Panc1 (cell line): ENCODE data around the gene DTNB. TPM values are rescaled to one million over a fixed set of nuclear protein-coding genes. Genes with fewer than 3 reads are reported as not detected.

Experiments
- ATAC-seq: fragments of 200-7000 bp; cut with Tn5 transposase; 2 replicates; pipeline ENCODE4 v1.9.1; 2020; ENCODE audit warnings: mild to moderate bottlenecking, moderate library complexity
- BruUV-seq: library from RNA; stranded (reverse); fragments of 400-500 nt; replicated peaks from 2 replicates; lab custom pipeline; 2021; lab: Mats Ljungman, UMichigan
- CTCF ChIA-PET: fragments of 300-600 bp; sonication (Branson Sonifier 250); formaldehyde crosslinking; loops from one replicate; lab custom pipeline; 2022; ENCODE audit warnings: antibody characterized with exemption; lab: Charles Lee
- POLR2A ChIA-PET: fragments of 300-600 bp; sonication (Branson Sonifier 250); formaldehyde crosslinking; loops from one replicate; lab custom pipeline; 2022; ENCODE audit warnings: antibody characterized with exemption; lab: Charles Lee
- DNase-seq: peaks from one replicate; pipeline ENCODE4 v3.0.0-alpha.2; 2010; ENCODE audit warnings: low read depth, low spot score
- H3K27ac ChIP-seq: 2 replicates; pipeline ENCODE4 v1.5.1; 2011; ENCODE audit warnings: mild to moderate bottlenecking, low read length, inconsistent platforms
- H3K27me3 ChIP-seq: fragments of 200-500 bp; sonication (Bioruptor generic); 2 replicates; pipeline ENCODE4 v1.6.0; 2014; ENCODE audit warnings: low read length, inconsistent platforms; ENCODE audit not compliant: control insufficient read depth, insufficient read depth
- H3K36me3 ChIP-seq: fragments of 200-500 bp; sonication (Bioruptor generic); 2 replicates; pipeline ENCODE4 v1.5.1; 2014; ENCODE audit warnings: inconsistent platforms, mild to moderate bottlenecking, low read length, moderate library complexity; ENCODE audit not compliant: control insufficient read depth, insufficient read depth
- H3K4me1 ChIP-seq: 2 replicates; pipeline ENCODE4 v1.5.1; 2011; ENCODE audit warnings: inconsistent platforms, mild to moderate bottlenecking, low read length, moderate library complexity; ENCODE audit not compliant: control insufficient read depth, insufficient read depth
- H3K4me3 ChIP-seq, 2 experiments: 2 replicates each; pipeline ENCODE4 v1.5.1; 2011 to 2012; ENCODE audit warnings: low read depth in 2 of 2, low read length in 2 of 2, mild to moderate bottlenecking in 2 of 2, inconsistent platforms in 1 of 2, moderate library complexity in 1 of 2
- H3K9me3 ChIP-seq: fragments of 200-500 bp; sonication (Bioruptor generic); 2 replicates; pipeline ENCODE4 v1.5.1; 2014; ENCODE audit warnings: low read depth, mild to moderate bottlenecking, inconsistent platforms, low read length, moderate library complexity; ENCODE audit not compliant: control insufficient read depth, insufficient read depth
- POLR2AphosphoS5 ChIP-seq: IDR thresholded peaks from 2 replicates; pipeline ENCODE4 v1.6.1; 2012; ENCODE audit warnings: mild to moderate bottlenecking, low read depth, low read length, moderate library complexity
- REST ChIP-seq, 2 experiments: IDR thresholded peaks; 2 replicates each; pipeline ENCODE4 v1.6.1; 2011 to 2012; ENCODE audit warnings: low read depth in 2 of 2, control low read depth in 1 of 2, low read length in 1 of 2, mild to moderate bottlenecking in 1 of 2, moderate library complexity in 1 of 2; ENCODE audit not compliant: insufficient read depth in 1 of 2
- SIN3A ChIP-seq: IDR thresholded peaks from 2 replicates; pipeline ENCODE4 v1.6.1; 2012; ENCODE audit warnings: low read depth, mild to moderate bottlenecking, low read length, moderate library complexity, borderline replicate concordance; ENCODE audit not compliant: insufficient read depth
- TCF7L2 ChIP-seq: IDR thresholded peaks from 2 replicates; pipeline ENCODE4 v1.6.1; 2011; ENCODE audit warnings: mild to moderate bottlenecking, low read depth, low read length, inconsistent platforms
- in situ Hi-C: cut with HindIII; loops from 2 replicates; pipeline ENCODE4 v1.10.0; 2016; ENCODE audit warnings: low sequenced_read_pairs, low pct_unique_long_range_greater_than_20kb
- intact Hi-C: fragments of 100-400 bp; cut with micrococcal nuclease; formaldehyde crosslinking; loops from one replicate; pipeline ENCODE4 v1.10.0; 2022; ENCODE audit not compliant: unreplicated experiment
- total RNA-seq: library from RNA; stranded (reverse); gene quantifications from one replicate; pipeline ENCODE4 v1.2.1, GENCODE V29; 2021; ENCODE audit not compliant: unreplicated experiment
- TF ChIP-seq, protein P1 (sequence below): fragments of 450-650 bp; IDR thresholded peaks from 2 replicates; pipeline ENCODE4 v1.5.1; 2017; ENCODE audit warnings: mild to moderate bottlenecking

DTNB gene
- total RNA-seq, 1 experiment from 2014 or later, result 37.8 TPM

DNA sequence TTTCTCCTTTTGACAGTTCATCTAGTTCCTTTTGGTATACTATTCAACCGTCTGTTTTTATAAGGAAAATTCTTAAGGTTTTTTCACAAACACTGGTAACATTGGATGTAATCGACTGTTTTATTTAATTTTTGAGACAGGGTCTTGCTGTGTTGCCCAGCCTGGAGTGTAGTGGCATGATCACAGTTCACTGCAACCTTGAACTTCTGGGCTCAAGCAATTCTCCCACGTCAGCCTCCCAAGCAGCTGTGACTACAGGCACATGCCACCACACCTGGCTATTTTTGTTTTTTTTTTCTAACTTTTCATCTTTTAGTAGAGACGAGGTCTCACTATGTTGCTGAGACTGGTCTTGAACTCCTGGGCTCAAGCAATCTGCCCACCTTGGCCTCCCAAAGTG lies 227.3 kb downstream of the DTNB start:
- Histone ChIP-seq H3K4me3 (no peak overlapping the region), H3K36me3 (no peaks in the 10 kb centered on the region), H3K4me1 (no peaks in the 10 kb centered on the region), H3K9me3 (no peaks in the 10 kb centered on the region), H3K27ac (no peak overlapping the region), H3K27me3 (no peaks in the 10 kb centered on the region)
- POLR2A ChIA-PET, result no interaction called here
- ATAC-seq, result no peak
- CTCF ChIA-PET, result interaction anchor here (0.7 kb wide), 1 partner anchor 211 kb away, joined by 14 read pairs; no protein-coding TSS in a partner anchor
- no peak for DNase-seq
- TF ChIP-seq SIN3A, result no peak
- TF ChIP-seq REST (IDR thresholded peaks at IDR 0.05; ENCODE audit: insufficient read depth in 1 of 2, low read depth in 2 of 2, low read length in 1 of 2), result no peak
- no peak for TF ChIP-seq TCF7L2
- no peak for TF ChIP-seq POLR2AphosphoS5
- TF ChIP-seq, protein P1, sequence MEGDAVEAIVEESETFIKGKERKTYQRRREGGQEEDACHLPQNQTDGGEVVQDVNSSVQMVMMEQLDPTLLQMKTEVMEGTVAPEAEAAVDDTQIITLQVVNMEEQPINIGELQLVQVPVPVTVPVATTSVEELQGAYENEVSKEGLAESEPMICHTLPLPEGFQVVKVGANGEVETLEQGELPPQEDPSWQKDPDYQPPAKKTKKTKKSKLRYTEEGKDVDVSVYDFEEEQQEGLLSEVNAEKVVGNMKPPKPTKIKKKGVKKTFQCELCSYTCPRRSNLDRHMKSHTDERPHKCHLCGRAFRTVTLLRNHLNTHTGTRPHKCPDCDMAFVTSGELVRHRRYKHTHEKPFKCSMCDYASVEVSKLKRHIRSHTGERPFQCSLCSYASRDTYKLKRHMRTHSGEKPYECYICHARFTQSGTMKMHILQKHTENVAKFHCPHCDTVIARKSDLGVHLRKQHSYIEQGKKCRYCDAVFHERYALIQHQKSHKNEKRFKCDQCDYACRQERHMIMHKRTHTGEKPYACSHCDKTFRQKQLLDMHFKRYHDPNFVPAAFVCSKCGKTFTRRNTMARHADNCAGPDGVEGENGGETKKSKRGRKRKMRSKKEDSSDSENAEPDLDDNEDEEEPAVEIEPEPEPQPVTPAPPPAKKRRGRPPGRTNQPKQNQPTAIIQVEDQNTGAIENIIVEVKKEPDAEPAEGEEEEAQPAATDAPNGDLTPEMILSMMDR, result no peak
- intact Hi-C loops (no loop called here), in situ Hi-C loops (no loop called here)
- no TSS peak for BruUV-seq

DNA sequence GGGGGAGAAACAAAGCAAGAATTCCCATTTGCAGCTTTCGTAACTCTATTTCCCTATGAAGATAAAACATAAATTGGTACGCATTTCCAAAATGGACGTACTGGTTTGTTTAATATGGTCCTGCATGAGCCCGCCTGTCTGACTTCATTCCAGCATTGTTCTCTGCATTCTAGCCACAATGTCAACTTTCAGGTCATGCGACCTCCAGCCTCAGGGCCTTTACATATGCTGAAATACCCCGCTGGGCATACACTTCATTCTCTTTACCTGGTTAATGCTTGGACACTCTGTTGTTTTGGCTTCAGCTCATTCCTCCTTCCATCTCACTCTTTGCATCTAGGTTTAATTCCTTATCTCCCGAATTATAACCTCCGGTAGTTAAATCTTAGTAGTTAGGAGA lies 227.9 kb downstream of the DTNB start:
- no peaks in the 10 kb centered on the region for H3K27me3 ChIP-seq
- CTCF ChIA-PET, result interaction anchor here (0.7 kb wide), 1 partner anchor 212 kb away, joined by 14 read pairs; no protein-coding TSS in a partner anchor
- no peak overlapping the region for H3K4me3 ChIP-seq
- H3K4me1 ChIP-seq, result no peaks in the 10 kb centered on the region
- no peak overlapping the region for H3K27ac ChIP-seq
- intact Hi-C loops, result no loop called here
- TF ChIP-seq REST (IDR thresholded peaks at IDR 0.05; ENCODE audit: insufficient read depth in 1 of 2, low read depth in 2 of 2, low read length in 1 of 2), result no peak
- no peak for TF ChIP-seq SIN3A
- TF ChIP-seq, protein P1, result no peak
- no peak for TF ChIP-seq POLR2AphosphoS5
- TF ChIP-seq TCF7L2, result no peak
- in situ Hi-C loops, result no loop called here
- DNase-seq (no peak), ATAC-seq (no peak)
- BruUV-seq, result no TSS peak
- POLR2A ChIA-PET, result no interaction called here
- no peaks in the 10 kb centered on the region for H3K36me3 ChIP-seq
- no peaks in the 10 kb centered on the region for H3K9me3 ChIP-seq
